Nephron progenitor cell (in vitro differentiated cells): ENCODE data around the gene TMTC4.
"Not testable (repeated sequence)": the region's sequence is repeated elsewhere in the genome, so short reads cannot be mapped to it uniquely, and the experiment has no call there.

Source experiments
- DNase-seq: peaks from one replicate; pipeline ENCODE4 v3.0.0; 2021
- H3K27ac Mint-ChIP-seq: 2 replicates; pipeline ENCODE4 v1.8.0; 2021; ENCODE audit warnings: mild to moderate bottlenecking, moderate library complexity, mixed read lengths
- H3K27me3 Mint-ChIP-seq: 2 replicates; pipeline ENCODE4 v1.8.0; 2021; ENCODE audit warnings: mild to moderate bottlenecking, low read depth, mixed read lengths; ENCODE audit not compliant: poor library complexity
- H3K36me3 Mint-ChIP-seq: 2 replicates; pipeline ENCODE4 v1.8.0; 2021; ENCODE audit warnings: low read depth, mixed read lengths
- H3K4me1 Mint-ChIP-seq: 2 replicates; pipeline ENCODE4 v1.8.0; 2021; ENCODE audit warnings: mixed read lengths
- H3K4me3 Mint-ChIP-seq: 2 replicates; pipeline ENCODE4 v1.8.0; 2021; ENCODE audit warnings: mild to moderate bottlenecking, moderate library complexity, mixed read lengths
- H3K9me3 Mint-ChIP-seq: 2 replicates; pipeline ENCODE4 v1.8.0; 2021; ENCODE audit warnings: mild to moderate bottlenecking, moderate library complexity, mixed read lengths
- TF ChIP-seq, protein P1 (sequence below): fragments of 200-600 bp; sonication (generic); IDR thresholded peaks from 2 replicates; pipeline ENCODE4 v1.5.0; 2021; ENCODE audit warnings: antibody characterized with exemption

TMTC4 gene

DNA sequence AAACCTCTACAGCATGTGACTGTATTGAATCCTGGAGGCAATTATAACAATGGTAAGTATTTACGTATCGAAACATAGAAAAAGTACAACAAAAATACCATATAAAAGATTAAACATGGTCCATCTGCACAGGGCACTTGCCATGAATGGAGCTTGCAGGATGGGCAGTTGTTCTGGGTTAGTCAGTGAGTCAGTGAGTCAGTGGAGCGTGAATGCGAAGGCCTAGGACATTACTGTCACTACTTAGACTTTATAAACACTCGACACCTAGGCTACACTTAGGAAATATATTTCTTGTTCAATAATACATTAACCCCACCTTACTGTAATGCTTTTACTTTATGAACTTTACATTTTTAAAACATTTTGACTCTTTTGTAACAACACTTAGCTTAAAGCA, 35.6 kb upstream of the TMTC4 start:
- no peak for DNase-seq
- no peaks in the 10 kb centered on the region for H3K36me3 Mint-ChIP-seq
- H3K9me3 Mint-ChIP-seq = no peaks in the 10 kb centered on the region
- H3K4me1 Mint-ChIP-seq = no peaks in the 10 kb centered on the region
- TF ChIP-seq, protein P1, sequence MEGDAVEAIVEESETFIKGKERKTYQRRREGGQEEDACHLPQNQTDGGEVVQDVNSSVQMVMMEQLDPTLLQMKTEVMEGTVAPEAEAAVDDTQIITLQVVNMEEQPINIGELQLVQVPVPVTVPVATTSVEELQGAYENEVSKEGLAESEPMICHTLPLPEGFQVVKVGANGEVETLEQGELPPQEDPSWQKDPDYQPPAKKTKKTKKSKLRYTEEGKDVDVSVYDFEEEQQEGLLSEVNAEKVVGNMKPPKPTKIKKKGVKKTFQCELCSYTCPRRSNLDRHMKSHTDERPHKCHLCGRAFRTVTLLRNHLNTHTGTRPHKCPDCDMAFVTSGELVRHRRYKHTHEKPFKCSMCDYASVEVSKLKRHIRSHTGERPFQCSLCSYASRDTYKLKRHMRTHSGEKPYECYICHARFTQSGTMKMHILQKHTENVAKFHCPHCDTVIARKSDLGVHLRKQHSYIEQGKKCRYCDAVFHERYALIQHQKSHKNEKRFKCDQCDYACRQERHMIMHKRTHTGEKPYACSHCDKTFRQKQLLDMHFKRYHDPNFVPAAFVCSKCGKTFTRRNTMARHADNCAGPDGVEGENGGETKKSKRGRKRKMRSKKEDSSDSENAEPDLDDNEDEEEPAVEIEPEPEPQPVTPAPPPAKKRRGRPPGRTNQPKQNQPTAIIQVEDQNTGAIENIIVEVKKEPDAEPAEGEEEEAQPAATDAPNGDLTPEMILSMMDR = no peak
- H3K27me3 Mint-ChIP-seq = peaks cover 2% of the 10 kb centered on the region
- H3K27ac Mint-ChIP-seq = no peak overlapping the region
- no peak overlapping the region for H3K4me3 Mint-ChIP-seq

DNA sequence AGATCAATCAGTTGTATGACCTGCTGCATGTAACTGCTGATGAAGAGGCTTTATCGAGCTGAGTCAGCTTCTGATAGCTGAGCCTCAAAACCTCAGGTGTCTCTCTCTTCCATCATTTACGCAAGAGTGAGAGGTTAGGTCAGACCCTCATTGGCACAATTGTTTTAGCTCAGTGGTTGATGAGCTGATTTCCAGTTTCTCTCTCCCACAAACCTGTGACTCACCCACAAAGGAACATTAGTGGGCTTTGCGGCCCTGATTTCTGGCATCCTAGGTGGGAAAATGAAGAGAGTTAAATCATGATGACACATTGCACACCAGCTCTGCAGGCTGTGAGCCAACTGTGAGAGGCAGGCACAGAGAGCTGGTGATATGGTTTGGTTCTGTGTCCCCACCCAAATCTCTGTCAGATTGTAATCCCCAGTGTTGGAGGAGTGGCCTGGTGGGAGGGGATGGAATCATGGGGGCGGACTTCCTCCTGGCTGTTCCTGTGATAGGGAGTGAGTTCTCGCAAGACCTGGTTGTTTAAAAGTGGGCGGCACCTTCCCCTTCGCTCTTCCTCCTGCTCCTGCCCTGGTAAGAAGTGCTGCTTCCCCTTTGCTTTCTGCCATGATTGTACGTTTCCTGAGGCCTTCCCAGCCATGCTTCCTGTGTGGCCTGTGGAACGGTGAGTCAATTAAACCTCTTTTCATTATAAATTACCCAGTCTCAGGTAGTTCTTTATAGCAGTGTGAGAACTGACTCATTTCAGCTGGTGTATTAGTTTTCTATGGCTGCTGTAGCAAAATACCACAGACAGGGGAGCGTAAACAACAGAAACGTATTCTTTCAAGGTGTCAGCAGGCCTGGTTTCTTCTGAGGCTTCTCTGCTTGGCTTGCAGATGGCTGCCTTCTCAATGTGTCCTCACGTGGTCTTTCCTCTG, 33.5 kb upstream of the TMTC4 start:
- Mint-ChIP-seq H3K27ac (no peak overlapping the region), H3K36me3 (no peaks in the 10 kb centered on the region), H3K9me3 (no peaks in the 10 kb centered on the region), H3K27me3 (no peaks in the 10 kb centered on the region), H3K4me1 (no peaks in the 10 kb centered on the region), H3K4me3 (no peak overlapping the region)
- TF ChIP-seq, protein P1 = no peak
- no peak for DNase-seq

DNA sequence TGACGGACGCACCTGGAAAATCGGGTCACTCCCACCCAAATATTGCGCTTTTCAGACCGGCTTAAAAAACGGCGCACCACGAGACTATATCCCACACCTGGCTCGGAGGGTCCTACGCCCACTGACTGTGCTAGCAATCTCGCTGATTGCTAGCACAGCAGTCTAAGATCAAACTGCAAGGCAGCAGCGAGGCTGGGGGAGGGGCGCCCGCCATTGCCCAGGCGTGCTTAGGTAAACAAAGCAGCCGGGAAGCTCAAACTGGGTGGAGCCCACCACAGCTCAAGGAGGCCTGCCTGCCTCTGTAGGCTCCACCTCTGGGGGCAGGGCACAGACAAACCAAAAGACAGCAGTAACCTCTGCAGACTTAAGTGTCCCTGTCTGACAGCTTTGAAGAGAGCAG, 23.7 kb upstream of the TMTC4 start:
- DNase-seq, H3K27me3 Mint-ChIP-seq, H3K4me1 Mint-ChIP-seq, H3K36me3 Mint-ChIP-seq, H3K27ac Mint-ChIP-seq, H3K4me3 Mint-ChIP-seq: not testable (repeated sequence)
- H3K9me3 Mint-ChIP-seq = peaks cover 20% of the 10 kb centered on the region

DNA sequence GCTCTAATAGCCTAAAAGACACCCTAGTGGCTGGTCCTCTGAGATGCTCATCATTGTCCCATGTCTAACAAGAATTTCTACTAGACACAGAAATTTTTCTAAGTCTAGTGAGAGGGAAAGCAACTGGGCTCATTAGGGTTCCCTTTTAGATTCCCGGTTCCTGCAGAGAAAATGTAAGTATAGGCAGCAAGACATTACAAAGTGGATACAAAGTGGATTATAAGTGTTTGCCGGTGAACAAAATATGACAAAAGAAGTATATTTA, 20.8 kb upstream of the TMTC4 start:
- Mint-ChIP-seq H3K9me3 (peaks cover 45% of the 10 kb centered on the region), H3K36me3 (peaks cover 9% of the 10 kb centered on the region)
- TF ChIP-seq, protein P1 = no peak

DNA sequence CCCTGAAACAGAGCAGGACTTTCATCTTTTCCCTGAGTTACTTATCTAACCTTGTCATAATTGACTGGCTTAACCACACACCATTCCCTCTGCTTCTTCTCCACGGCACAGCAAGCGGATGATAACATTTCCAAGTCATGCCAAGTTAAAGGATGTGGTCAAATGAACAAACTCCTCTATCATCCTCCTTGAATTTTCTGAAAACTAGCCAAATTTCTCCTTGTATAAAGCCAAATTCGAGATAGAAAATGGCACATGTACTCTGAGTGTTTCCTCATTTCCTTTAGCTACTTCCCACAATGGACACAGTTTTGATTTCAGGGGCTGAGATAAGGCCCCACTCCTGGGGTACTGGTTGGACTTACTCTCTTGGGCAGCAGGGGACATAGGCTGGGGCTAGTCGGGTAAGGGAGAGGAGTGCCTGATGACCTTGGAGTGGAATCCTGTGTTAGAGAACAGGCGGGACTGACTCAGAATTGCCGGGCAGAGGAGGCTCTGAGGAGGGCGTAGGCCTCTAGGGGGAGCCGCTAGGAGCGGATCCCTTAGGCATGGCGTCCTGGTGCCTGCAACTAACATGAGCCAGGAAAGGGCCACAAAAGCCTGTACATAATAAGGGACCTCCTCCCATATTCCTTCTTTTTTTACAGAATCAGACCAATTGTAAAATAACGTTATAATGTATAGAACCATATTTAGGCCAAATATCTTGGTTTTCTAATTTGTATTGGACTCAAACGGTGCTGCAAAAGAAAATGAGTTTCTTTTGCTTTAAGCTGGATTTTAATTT, 20.3 kb upstream of the TMTC4 start:
- TF ChIP-seq, protein P1 = peak; percentile 33
- H3K27me3 Mint-ChIP-seq = peaks cover 4% of the 10 kb centered on the region
- peaks cover 9% of the 10 kb centered on the region for H3K36me3 Mint-ChIP-seq
- no peak overlapping the region for H3K4me3 Mint-ChIP-seq
- H3K4me1 Mint-ChIP-seq = peaks cover 5% of the 10 kb centered on the region
- H3K27ac Mint-ChIP-seq = no peak overlapping the region
- DNase-seq = peak; percentile 48
- peaks cover 50% of the 10 kb centered on the region for H3K9me3 Mint-ChIP-seq

More for the DNA sequence above, 20.8 kb upstream of the TMTC4 start:
- no peak for DNase-seq
- H3K27me3 Mint-ChIP-seq = peaks cover 4% of the 10 kb centered on the region
- H3K27ac Mint-ChIP-seq = no peak overlapping the region
- no peak overlapping the region for H3K4me3 Mint-ChIP-seq
- H3K4me1 Mint-ChIP-seq = peaks cover 5% of the 10 kb centered on the region

DNA sequence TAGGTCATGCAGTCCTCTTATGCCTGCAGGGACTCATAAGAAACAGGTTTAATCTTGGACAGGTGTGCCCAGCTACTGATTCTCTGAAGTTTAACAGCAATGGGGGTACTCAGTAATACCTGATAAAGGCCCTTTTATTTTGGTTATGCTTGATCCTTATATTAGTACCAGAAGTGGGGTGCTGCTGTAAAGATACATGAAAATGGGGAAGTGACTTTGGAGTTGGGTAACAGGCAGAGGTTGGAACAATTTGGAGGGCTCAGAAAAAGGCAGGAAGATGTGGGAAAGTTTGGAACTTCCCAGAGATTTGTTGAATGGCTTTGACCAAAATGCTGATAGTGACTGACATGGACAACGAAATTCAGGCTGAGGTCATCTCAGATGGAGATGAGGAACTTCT, 14.6 kb upstream of the TMTC4 start:
- peaks cover 16% of the 10 kb centered on the region for H3K27me3 Mint-ChIP-seq
- DNase-seq = no peak
- TF ChIP-seq, protein P1 = no peak

More for the DNA sequence above, 14.6 kb upstream of the TMTC4 start:
- Mint-ChIP-seq H3K27ac (no peak overlapping the region), H3K4me1 (no peaks in the 10 kb centered on the region), H3K9me3 (peaks cover 57% of the 10 kb centered on the region), H3K36me3 (peaks cover 12% of the 10 kb centered on the region), H3K4me3 (no peak overlapping the region)
